Activated T-helper 2 cell treated with anti-CD3 and anti-CD28 coated beads, Interferon-gamma antibody, Interleukin-2, Interleukin-4, amounts not matched to agents 10 μg/mL and 5 μg/mL and 100 μg/mL, durations not matched to agents 14 hours and 24 hours and 36 hours (primary cell): Measurements from ENCODE around the gene RALBP1. TPM values are rescaled to one million over a fixed set of nuclear protein-coding genes. Genes with fewer than 3 reads are reported as not detected.

Experiments used
- DNase-seq: peaks from one replicate; pipeline ENCODE4 v3.0.0; 2021; ENCODE audit warnings: low spot score
- H3K27ac Mint-ChIP-seq: one replicate; pipeline ENCODE4 v1.8.0; 2021; ENCODE audit warnings: mixed read lengths
- H3K27me3 Mint-ChIP-seq: one replicate; pipeline ENCODE4 v1.8.0; 2021; ENCODE audit warnings: low read depth, mixed read lengths
- H3K36me3 Mint-ChIP-seq: one replicate; pipeline ENCODE4 v1.8.0; 2021; ENCODE audit warnings: low read depth, mixed read lengths
- H3K4me1 Mint-ChIP-seq: one replicate; pipeline ENCODE4 v1.8.0; 2021; ENCODE audit warnings: low read depth, mixed read lengths
- H3K4me3 Mint-ChIP-seq: one replicate; pipeline ENCODE4 v1.8.0; 2021; ENCODE audit warnings: low read depth, mild to moderate bottlenecking, moderate library complexity, mixed read lengths
- H3K9me3 Mint-ChIP-seq: one replicate; pipeline ENCODE4 v1.8.0; 2021; ENCODE audit warnings: mixed read lengths
- intact Hi-C: fragments of 100-400 bp; cut with micrococcal nuclease; formaldehyde crosslinking; loops from one replicate; pipeline ENCODE4 v1.15.1; 2023
- total RNA-seq: library from RNA; stranded (reverse); gene quantifications from 2 replicates; pipeline ENCODE4 v1.2.3, GENCODE V29; 2022

The RALBP1 gene
- total RNA-seq, 1 donor from 2014 or later: 40.1 TPM

DNA sequence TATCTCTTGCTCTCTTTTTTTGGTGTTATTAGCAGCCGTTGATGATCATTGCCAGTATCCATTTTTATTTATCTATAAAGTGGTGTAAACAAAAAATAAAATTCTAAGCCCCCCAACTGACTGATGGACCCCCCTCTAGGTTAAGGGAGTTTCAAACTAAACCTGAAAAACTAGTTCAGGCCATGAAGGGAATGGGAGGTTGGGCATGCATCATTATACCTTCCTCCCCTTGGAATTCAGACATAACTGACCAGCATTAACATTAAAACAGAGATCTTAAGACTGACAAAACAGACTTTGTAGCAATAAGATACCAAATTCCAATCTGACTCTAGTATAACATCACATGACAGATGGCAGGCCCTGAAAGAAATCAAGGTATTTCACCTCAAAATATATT lies 20.2 kb downstream of the RALBP1 start:
- no peak overlapping the region for H3K4me3 Mint-ChIP-seq
- H3K36me3 Mint-ChIP-seq: peaks cover 22% of the 10 kb centered on the region
- intact Hi-C loops: no loop called here
- no peak overlapping the region for H3K27ac Mint-ChIP-seq
- H3K4me1 Mint-ChIP-seq: peaks cover 29% of the 10 kb centered on the region
- peaks cover 13% of the 10 kb centered on the region for H3K9me3 Mint-ChIP-seq
- H3K27me3 Mint-ChIP-seq: no peaks in the 10 kb centered on the region
- DNase-seq: no peak

DNA sequence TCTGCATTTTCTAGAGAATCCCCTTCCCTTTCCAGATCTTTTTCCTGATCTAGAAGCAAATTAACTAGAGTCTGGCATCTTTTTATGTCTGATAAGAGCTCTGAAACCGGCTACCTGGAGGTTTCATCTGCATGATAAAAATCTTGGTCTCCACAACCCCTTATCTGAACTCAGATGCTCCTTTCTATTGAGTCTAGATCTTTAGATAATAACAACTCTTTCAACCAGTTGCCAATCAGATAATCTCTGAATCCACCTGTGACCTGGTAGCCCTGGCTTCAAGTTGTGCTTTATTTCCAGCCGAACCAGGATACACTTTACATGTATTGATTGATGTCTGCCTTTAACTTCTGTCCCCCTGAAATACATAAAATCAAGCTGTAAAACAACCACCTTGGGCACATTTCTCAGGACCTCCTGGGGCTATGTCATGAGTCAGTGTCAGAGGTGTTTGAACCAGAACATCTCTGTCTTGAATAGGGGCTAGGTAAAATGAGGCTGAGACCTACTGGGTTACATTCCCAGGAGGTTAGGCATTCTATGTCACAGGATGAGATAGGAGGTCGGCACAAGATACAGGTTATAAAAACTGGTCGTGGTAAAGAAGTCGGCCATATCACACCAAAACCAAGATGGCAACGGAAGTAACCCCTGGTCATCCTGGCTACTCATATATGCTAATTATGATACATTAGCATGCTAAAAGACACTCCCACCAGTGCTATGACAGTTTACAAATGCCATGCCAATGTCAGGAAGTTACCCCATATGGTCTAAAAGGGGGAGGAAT lies 20.8 kb downstream of the RALBP1 start:
- no peak for DNase-seq
- intact Hi-C loops: no loop called here
- peaks cover 15% of the 10 kb centered on the region for H3K9me3 Mint-ChIP-seq
- H3K4me3 Mint-ChIP-seq: no peak overlapping the region
- peaks cover 24% of the 10 kb centered on the region for H3K36me3 Mint-ChIP-seq
- H3K27ac Mint-ChIP-seq: no peak overlapping the region
- H3K27me3 Mint-ChIP-seq: no peaks in the 10 kb centered on the region
- H3K4me1 Mint-ChIP-seq: peaks cover 29% of the 10 kb centered on the region

GRCh38 chr18:9506046-9506792 lies 30.9 kb downstream of the RALBP1 start:
- Mint-ChIP-seq H3K9me3 (peaks cover 14% of the 10 kb centered on the region), H3K27me3 (no peaks in the 10 kb centered on the region), H3K27ac (no peak overlapping the region), H3K4me3 (no peak overlapping the region), H3K36me3 (peaks cover 22% of the 10 kb centered on the region), H3K4me1 (peaks cover 3% of the 10 kb centered on the region)
- DNase-seq: no peak
- intact Hi-C loops: no loop called here

DNA sequence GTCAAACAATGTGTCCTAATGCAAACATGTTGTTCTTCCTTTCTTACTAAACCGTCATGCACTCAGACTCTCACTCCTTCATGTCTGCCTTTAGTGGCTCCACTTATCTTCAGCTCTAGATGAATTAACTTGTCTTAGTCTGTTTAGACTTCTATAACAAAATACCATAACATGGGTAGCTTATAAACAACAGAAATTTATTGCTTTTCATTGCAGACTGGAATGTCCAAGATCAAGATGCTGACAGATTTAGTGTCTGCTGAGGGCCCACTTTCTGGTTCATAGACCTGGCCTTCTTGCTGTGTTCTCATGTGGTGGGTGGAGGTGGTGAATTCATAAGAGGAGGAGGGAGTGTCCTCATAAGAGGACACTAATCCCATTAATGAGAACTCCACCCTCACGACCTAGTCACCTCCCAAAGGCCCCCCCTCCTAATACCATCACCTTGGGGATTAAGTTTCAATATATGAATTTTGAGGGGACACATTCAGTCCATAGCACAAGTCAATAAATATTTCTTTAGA lies 32.3 kb downstream of the RALBP1 start:
- Mint-ChIP-seq H3K36me3 (peaks cover 9% of the 10 kb centered on the region), H3K4me3 (no peak overlapping the region), H3K4me1 (peaks cover 3% of the 10 kb centered on the region), H3K27ac (no peak overlapping the region), H3K27me3 (no peaks in the 10 kb centered on the region), H3K9me3 (peaks cover 4% of the 10 kb centered on the region)
- intact Hi-C loops: no loop called here
- DNase-seq: no peak

- no peak overlapping the region for H3K4me3 Mint-ChIP-seq
- intact Hi-C loops: no loop called here
- H3K27me3 Mint-ChIP-seq: no peaks in the 10 kb centered on the region
- H3K36me3 Mint-ChIP-seq: no peaks in the 10 kb centered on the region
- no peak for DNase-seq
- peaks cover 3% of the 10 kb centered on the region for H3K4me1 Mint-ChIP-seq
- no peak overlapping the region for H3K27ac Mint-ChIP-seq
- no peaks in the 10 kb centered on the region for H3K9me3 Mint-ChIP-seq
Measured at GRCh38 chr18:9508446-9509025, 33.2 kb downstream of the RALBP1 start.

GRCh38 chr18:9513971-9514512 lies 38.7 kb downstream of the RALBP1 start:
- peaks cover 22% of the 10 kb centered on the region for H3K36me3 Mint-ChIP-seq
- no peak overlapping the region for H3K27ac Mint-ChIP-seq
- H3K4me1 Mint-ChIP-seq: no peaks in the 10 kb centered on the region
- intact Hi-C loops: no loop called here
- H3K9me3 Mint-ChIP-seq: no peaks in the 10 kb centered on the region
- no peak for DNase-seq
- H3K4me3 Mint-ChIP-seq: no peak overlapping the region
- no peaks in the 10 kb centered on the region for H3K27me3 Mint-ChIP-seq

DNA sequence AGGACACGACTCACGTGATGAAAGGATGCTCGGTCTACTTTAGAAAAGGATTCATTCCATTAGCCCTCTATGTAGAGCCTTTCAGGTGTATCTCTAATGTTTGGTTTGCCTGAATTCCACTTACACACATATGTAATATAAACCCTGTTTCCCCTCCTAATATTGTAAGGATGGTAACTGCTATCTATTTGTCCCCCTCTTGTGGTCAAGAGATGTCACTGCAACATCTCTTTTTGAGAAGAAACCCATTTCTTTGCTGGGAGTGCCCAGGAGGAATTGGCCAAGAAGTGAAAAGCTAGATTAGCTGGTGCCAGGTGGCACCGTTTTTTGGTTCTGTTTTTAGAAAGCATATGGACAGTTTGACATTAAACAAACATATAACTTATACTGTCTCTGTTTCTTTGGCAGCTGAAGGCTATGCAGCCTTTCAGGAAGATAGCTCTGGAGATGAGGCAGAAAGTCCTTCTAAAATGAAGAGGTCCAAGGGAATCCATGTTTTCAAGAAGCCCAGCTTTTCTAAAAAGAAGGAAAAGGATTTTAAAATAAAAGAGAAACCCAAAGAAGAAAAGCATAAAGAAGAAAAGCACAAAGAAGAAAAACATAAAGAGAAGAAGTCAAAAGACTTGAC lies 41.2 kb downstream of the RALBP1 start:
- no peaks in the 10 kb centered on the region for H3K27me3 Mint-ChIP-seq
- H3K4me1 Mint-ChIP-seq: no peaks in the 10 kb centered on the region
- DNase-seq: no peak
- no peak overlapping the region for H3K27ac Mint-ChIP-seq
- H3K4me3 Mint-ChIP-seq: no peak overlapping the region
- H3K36me3 Mint-ChIP-seq: peaks cover 25% of the 10 kb centered on the region
- intact Hi-C loops: loop anchor here (5.0 kb wide), 2 partner anchors 39 to 444 kb away; partner anchors contain the start of gene RALBP1
- no peaks in the 10 kb centered on the region for H3K9me3 Mint-ChIP-seq

GRCh38 chr18:9517869-9518268 lies 42.6 kb downstream of the RALBP1 start:
- H3K27ac Mint-ChIP-seq: no peak overlapping the region
- H3K4me3 Mint-ChIP-seq: no peak overlapping the region
- no peak for DNase-seq
- no peaks in the 10 kb centered on the region for H3K9me3 Mint-ChIP-seq
- no peaks in the 10 kb centered on the region for H3K27me3 Mint-ChIP-seq
- peaks cover 30% of the 10 kb centered on the region for H3K36me3 Mint-ChIP-seq
- no peaks in the 10 kb centered on the region for H3K4me1 Mint-ChIP-seq
- intact Hi-C loops: loop anchor here (5.0 kb wide), 2 partner anchors 41 to 446 kb away; partner anchors contain the start of gene RALBP1

GRCh38 chr18:9519399-9519798 lies 44.1 kb downstream of the RALBP1 start:
- no peaks in the 10 kb centered on the region for H3K9me3 Mint-ChIP-seq
- no peak overlapping the region for H3K4me3 Mint-ChIP-seq
- no peaks in the 10 kb centered on the region for H3K4me1 Mint-ChIP-seq
- no peaks in the 10 kb centered on the region for H3K27me3 Mint-ChIP-seq
- no peak overlapping the region for H3K27ac Mint-ChIP-seq
- no peak for DNase-seq
- H3K36me3 Mint-ChIP-seq: peaks cover 32% of the 10 kb centered on the region
- intact Hi-C loops: loop anchor here (5.0 kb wide), 2 partner anchors 42 to 447 kb away; partner anchors contain the start of gene RALBP1

GRCh38 chr18:9520666-9521065 lies 45.4 kb downstream of the RALBP1 start:
- Mint-ChIP-seq H3K27me3 (no peaks in the 10 kb centered on the region), H3K4me1 (no peaks in the 10 kb centered on the region), H3K36me3 (peaks cover 43% of the 10 kb centered on the region), H3K27ac (no peak overlapping the region), H3K4me3 (no peak overlapping the region), H3K9me3 (no peaks in the 10 kb centered on the region)
- intact Hi-C loops: no loop called here
- DNase-seq: no peak

- Mint-ChIP-seq H3K27ac (no peak overlapping the region), H3K4me1 (no peaks in the 10 kb centered on the region), H3K9me3 (no peaks in the 10 kb centered on the region), H3K36me3 (peaks cover 45% of the 10 kb centered on the region), H3K4me3 (no peak overlapping the region), H3K27me3 (no peaks in the 10 kb centered on the region)
- DNase-seq: no peak
- intact Hi-C loops: no loop called here
Measured at GRCh38 chr18:9521770-9522169, 46.5 kb downstream of the RALBP1 start.

- no peak overlapping the region for H3K4me3 Mint-ChIP-seq
- H3K9me3 Mint-ChIP-seq: peaks cover 10% of the 10 kb centered on the region
- intact Hi-C loops: no loop called here
- no peaks in the 10 kb centered on the region for H3K27me3 Mint-ChIP-seq
- DNase-seq: no peak
- no peaks in the 10 kb centered on the region for H3K4me1 Mint-ChIP-seq
- H3K36me3 Mint-ChIP-seq: peaks cover 50% of the 10 kb centered on the region
- H3K27ac Mint-ChIP-seq: no peak overlapping the region
Measured at GRCh38 chr18:9522952-9523351, 47.6 kb downstream of the RALBP1 start.
